ENCODE results near the gene DUSP9.
A peak's percentile ranks its signal among the peaks of the same experiment; 100 is the strongest.
"Not testable (repeated sequence)": the region's sequence is repeated elsewhere in the genome, so short reads cannot be mapped to it uniquely, and the experiment has no call there.

Gene DUSP9

GRCh38 chrX:153646620-153647373 lies at the start of gene DUSP9:
Gene DUSP9, plus strand, starts transcription at chrX:153647203. Its CDS starts 751 bp downstream, at chrX:153647954.
- DNase-seq, result no peak

- no peak for DNase-seq
Observed at GRCh38 chrX:153598541-153599191, 48.3 kb upstream of the DUSP9 start, which contains the start of gene CCNQ. Gene CCNQ, minus strand, starts transcription at chrX:153599139. Its CDS starts 66 bp downstream, at chrX:153599073.

- peak; percentile 90 for DNase-seq
Observed at GRCh38 chrX:153599192-153600031, 47.6 kb upstream of the DUSP9 start.

GRCh38 chrX:153600032-153600373 lies 47.0 kb upstream of the DUSP9 start:
- DNase-seq, result no peak

- no peak for DNase-seq
Observed at GRCh38 chrX:153600921-153601320, 46.1 kb upstream of the DUSP9 start.

DNA sequence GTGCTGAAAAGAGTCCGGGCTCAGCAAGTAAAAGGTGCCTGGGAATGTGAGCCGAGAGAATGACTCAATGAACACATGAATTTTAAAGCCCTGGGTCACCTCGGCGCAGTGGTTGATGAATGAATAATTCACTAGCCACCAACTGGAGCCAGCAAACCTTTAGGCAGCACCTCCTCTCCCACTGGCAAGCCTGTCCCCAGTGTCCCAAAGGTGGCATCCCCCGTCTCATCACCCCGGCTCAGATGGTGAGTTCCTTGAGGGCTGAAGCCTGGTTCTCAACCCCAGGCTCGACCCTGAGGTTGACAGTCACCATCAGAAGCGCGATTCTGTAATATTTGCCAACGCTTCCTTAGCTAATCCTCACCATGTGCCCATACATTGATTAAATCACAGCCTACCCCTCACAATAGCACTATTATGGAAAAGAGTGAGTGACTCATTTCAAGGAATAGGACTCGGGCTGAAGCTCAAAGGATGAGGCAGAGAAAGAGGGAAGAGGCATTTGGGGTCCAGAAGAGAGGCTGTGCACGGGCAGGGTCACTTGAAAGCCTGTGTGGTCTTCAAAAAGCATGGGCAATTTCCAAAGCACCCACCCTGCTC lies 45.4 kb upstream of the DUSP9 start:
- DNase-seq, result no peak

GRCh38 chrX:153602601-153603000 lies 44.4 kb upstream of the DUSP9 start:
- DNase-seq, result no peak

DNA sequence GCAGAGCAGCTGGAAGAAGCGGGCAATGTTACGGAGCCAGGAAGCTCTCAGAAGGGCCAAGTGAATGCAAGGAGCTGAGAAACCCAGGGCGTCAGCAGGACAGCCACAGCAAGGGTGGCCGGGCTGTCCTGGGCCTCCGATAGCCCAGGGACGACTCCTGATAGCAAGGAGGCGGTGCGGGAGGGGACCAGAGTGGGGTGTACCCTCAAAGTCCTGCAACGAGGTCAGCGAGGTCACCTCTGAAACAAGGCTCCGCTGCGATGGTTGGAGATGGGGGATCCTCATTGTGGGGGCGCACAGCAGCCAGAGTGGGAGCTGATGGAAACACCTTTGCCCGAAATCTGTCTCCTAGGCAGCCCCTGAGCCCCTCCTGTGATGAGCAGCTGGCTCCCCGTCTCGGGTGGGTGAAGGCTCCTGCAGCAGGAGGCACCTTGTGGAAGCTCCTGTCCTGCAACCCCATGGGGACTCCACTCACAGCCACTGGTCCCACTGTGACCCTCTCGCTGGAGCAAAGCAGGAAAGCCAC lies 43.8 kb upstream of the DUSP9 start:
- DNase-seq, result no peak

DNA sequence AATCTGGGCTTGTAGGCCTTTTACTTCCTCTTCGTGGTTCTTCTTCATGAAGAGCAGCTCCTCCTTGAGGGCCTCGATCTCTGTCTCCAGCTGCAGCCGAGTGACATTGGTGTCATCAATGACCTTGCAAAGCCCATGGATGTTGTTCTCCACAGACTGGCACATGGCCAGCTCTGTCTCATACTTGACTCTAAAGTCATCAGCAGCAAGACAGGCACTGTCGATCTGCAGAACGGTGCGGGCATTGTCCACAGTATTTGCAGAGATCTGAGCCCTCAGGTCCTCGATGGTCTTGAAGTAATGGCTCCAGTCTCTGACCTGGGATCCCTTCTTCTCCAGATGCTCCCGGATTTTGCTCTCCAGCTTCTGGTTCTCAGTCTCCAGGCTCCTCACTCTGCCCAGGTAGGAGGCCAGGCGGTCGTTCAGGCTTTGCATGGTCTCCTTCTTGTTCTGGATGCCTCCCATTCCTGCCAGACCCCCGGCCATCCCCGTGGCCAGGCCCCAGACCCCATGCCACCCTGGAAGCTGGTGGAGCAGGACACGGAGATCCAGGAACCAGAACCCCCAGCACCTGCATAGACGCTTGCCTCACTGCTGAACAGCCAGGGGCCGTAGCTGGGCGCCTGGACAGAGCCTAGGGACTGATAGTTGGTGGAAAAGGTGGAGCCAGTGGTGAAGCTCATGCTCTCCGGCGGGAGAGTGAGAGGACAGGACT lies 42.2 kb upstream of the DUSP9 start:
- not testable (repeated sequence) for DNase-seq

DNA sequence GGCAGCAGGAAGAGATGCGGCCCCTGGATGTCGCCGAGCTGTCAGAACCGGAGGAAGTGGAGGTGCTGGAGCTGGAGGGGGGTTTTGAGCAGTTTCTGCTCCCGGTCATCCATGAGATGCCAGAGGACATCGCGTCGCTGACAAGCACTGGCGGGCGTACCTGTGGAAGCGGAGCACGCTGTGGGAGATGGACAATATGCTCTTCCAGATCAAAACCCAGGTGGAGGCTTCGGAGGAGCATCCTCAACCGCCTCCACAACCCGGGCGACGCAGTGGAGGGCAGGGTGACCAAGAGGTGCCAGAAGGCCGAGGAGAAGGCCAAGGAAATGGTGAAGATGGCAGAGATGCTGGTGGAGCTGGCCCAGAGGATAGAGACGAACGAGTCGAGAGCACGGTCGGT lies 40.5 kb upstream of the DUSP9 start:
- DNase-seq, result no peak

GRCh38 chrX:153608376-153608775 lies 38.6 kb upstream of the DUSP9 start:
- no peak for DNase-seq

- DNase-seq, result no peak
Observed at GRCh38 chrX:153608806-153609205, 38.2 kb upstream of the DUSP9 start.

DNA sequence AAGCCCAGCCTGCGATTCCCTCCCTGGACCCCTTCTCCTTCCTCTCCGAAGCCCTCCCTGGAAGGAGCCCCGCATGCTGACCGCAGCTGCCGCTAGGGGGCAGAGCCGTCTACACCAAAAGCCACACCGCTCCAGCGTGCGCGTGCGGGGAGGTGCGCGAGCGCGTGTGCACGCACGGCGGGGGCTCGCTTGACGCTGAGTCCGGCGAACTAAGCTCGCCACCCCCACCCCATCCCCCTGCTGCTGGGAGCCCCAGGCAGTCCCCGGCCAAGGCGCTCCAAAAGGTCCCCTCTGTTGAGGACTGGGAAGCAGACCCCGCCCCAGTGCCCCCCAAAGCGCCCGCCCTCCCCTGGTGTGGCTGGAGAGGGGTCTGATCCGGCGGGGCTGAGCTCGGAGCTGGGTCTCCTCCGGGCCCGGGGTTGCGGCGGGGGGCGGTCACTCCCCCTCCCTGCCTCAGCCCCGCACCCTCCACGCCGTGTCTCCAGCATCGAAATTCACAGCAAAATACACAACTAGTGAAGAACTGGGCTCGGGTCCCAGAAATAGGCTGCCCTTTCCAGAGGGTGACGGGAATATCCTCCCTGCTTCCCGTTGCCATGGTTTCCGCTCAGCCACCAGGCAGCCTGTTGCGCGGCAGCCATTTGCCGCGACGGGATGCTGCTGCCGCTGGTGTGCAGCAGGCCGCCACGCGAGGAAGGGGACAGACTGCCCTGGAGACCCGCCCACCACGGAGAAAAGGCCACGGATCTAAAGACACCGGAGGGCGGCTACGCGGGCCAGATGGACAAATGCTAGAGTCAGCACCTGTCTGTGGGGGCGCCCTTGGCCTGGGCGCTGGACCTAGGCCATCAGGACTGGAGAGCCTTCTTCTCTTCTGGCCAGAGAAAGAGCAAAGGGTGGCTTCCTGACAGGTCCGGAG lies 36.8 kb upstream of the DUSP9 start:
- peak; percentile 79 for DNase-seq

DNA sequence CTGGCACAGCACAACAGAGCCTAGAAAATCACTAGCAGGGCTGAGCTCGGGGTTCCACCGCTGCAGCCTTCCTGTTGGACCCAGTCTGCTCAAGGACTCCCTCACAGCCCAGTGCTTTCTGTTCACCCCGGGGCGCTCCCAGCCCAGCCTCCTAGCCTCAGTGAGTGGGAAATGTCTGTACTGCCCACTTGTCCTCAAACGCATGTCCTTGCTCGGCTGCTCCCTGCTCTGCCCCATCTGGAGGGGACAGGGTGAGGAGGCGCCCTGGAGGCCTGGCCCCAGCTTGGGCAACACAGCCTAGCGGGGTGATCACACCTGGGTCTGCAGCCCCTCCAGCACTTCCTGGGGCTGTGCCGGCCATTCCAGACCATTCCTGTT lies 36.2 kb upstream of the DUSP9 start:
- no peak for DNase-seq

DNA sequence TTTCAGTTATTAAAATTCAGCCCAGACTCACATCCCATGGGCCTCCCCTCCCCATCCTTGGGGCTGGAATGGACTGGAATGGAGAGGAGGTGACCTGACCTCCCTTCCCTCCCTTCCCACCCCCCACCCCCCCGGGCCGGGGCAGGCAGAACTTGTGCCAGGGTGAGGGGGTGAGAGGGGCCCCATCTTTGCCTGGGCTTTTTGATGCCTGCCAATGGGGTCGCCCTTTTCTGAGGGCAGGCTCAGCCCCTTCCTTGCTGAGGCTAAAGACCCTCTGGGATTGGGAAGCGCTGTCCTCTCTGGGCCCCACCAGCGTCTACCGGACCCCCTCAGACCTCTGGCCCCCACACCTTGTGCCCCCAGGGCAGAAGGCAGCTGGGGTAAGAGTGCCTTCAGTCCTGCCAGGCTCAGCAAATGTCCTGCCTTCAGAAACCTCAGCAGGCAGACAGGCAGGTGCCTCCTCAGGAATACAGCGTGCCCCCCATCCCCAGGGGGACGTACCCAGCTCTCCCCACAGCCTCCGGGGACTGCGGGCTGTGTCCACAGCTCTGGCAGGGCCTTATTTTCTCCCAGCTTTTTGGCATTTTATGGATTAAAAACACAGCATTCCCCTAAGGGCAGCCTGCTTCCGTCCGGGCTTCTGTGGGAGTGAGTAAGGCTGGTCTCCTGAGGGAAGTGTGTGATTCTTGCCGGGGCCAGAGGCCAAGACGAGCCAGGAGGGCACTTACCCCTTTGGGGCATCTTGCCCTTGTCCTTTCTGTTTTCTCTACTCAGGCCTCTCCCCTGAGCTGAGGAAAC lies 35.5 kb upstream of the DUSP9 start:
- DNase-seq, result no peak

DNA sequence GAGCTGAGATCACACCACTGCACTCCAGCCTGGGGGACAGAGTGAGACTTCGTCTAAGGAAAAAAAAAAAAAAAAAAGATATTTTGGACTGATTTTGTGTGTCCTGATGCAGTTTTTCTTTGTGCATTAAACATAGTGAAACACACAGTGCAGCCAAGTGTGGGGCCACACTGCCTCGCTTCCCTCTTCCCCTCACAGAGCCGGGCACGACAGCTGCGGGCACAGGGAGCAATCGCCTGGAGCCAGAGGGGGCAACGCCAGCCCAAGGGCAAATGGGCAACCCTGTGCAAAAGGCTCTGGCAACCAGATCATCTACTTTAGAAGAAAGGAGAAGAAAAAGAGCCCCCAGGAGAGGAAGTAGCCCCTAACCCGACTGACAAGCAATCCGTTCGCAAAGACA lies 34.6 kb upstream of the DUSP9 start:
- no peak for DNase-seq

DNA sequence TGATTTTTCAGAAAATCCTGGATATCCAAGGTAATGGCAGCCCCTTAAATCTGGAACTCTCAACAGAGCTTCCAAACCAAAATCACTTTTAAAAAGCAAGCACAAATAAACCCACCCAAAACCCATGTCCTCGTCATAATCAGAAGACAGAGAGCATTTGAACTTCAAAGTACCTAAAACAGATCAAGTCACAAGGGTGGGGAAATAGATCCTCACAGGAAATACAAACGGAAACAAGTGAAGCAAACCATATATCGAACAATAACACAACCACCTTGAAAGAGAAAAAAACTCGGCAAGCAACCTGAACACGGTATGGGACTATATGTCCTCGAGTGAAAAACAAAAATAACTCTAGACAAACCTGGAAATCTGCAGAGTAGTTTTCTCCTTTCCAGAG lies 32.2 kb upstream of the DUSP9 start:
- DNase-seq, result peak; percentile 16

DNA sequence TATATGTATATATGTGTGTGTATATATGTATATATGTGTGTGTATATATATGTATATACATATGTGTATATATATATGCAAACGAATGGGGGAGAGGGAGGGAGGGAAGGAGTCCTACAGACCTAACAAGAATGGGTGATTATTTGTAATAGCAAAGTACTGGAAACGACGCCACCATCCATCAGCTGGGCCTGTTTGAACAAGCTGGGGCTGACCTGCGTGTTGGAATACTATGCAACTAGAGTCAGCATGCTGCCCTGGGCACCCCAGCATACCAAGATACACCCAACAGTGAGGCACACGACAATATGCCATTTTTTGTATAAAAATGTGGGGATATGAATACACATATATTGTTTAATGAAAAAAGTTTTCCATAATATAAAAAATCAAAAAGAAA lies 26.4 kb upstream of the DUSP9 start:
- no peak for DNase-seq

GRCh38 chrX:153621949-153622598 lies 24.9 kb upstream of the DUSP9 start:
- no peak for DNase-seq
